SIG-M5 (cell line): ENCODE measurements around the gene DDX10.
"Not testable (repeated sequence)": the region's sequence is repeated elsewhere in the genome, so short reads cannot be mapped to it uniquely, and the experiment has no call there.

Experiments used
- DNase-seq: peaks from one replicate; lab custom pipeline; 2025; lab: John Stamatoyannopoulos, UW

The DDX10 gene

GRCh38 chr11:108664730-108665525, at the start of gene DDX10:
Gene DDX10, plus strand, starts transcription at chr11:108665069. Its CDS starts 85 bp downstream, at chr11:108665154.
- DNase-seq, result peak; percentile 76

DNA sequence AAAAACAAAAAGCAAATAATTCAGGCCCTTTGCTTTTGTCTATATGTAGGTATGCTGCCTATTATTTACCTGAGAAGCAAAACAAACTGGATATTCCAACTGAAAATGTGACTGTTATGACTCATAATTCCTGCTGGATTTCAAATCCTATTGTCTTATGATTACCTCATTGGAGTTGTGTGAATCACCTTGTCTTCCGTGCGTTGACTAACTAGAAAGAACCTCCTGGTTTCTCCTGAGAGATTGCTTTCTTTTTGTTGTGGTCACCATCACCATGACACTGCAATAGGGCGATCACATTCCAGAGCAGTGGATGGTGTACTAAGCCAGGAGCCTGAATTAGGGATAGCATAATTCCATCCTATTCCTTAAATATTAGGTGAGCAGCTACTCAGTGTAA, 48.3 kb upstream of the DDX10 start:
- no peak for DNase-seq

DNA sequence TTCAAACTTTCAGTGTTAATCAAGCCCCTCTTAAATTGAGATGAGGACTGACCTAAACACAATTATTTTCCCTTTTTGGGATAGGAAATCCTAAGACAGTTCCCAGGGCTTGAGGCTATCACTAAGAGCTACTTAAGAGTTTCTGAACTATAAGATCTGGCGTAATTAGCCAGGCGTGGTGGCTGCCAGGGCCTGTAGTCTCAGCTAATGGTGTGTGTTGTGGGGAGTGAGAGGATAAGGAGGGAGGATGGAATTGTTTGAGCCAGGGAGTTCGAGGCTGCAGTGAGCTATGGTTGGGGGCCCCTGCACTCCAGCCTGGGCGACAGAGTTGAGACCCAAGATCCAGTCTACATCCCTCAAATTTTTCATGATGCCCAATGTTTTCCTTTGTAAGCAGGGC, 47.8 kb upstream of the DDX10 start:
- no peak for DNase-seq

- DNase-seq, result no peak
Measured at GRCh38 chr11:108618529-108618928, 46.3 kb upstream of the DDX10 start.

DNA sequence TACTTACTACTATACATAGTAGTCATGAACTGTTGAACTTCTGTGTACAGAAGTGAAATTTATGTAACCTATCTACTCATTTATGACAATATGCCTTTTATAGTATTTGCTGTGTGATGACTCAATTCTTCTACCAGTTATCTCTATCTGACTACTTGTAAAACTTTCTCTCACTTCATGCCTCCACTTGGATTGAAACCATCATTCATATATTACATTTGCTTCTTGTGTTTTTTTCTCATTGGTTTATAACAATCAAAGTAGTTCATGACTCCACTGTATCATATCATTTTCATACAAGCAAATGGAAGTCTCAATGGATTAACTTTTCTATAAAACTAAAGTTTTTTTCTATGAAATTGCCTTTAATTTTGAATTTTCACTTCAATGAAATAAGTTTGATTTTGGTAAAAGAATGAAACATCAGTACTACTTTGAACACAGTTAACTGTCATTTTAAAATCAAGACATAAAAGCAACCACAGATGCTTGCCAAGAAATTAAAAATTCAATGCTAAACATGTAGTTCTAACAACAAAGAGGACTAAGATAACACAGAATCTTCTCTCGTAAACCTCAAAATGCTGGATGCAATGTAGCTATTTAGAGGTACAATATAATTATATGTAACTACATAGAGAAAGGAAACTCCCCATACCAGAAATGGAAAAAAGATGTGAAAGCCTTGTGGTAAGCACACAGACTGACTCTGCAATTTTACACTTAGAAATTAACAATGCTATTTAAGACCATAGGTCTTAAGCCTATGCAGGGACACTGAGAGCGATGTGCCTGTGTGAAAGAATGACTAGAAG, 43.7 kb upstream of the DDX10 start:
- no peak for DNase-seq

- DNase-seq, result no peak
Measured at GRCh38 chr11:108622341-108622740, 42.5 kb upstream of the DDX10 start.

GRCh38 chr11:108624196-108624925, 40.5 kb upstream of the DDX10 start:
- DNase-seq, result no peak

DNA sequence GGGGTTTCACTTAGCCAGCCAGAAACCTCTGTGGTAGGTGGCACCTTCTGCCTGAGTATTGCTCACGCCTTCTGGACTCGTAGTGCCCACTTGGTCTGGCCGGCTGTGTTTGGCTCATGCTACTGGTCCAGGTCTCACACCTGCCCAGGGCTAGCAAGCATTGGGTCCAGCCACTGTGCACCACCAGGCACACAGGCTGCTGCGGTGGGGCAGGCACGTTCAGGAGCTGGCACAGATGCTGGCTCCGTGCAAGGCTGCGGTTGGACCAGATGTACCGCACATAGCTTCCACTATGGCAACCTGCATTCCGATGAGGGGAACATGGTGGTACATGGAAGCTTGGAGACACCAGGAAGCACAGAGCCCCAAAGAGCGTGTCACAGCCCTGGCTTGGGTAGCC, 36.5 kb upstream of the DDX10 start:
- DNase-seq, result no peak

- no peak for DNase-seq
Measured at GRCh38 chr11:108628812-108629211, 36.1 kb upstream of the DDX10 start.

GRCh38 chr11:108629274-108629673, 35.6 kb upstream of the DDX10 start:
- no peak for DNase-seq

- no peak for DNase-seq
Measured at GRCh38 chr11:108632041-108632704, 32.7 kb upstream of the DDX10 start.

- DNase-seq, result no peak
Measured at GRCh38 chr11:108635106-108635505, 29.8 kb upstream of the DDX10 start.

DNA sequence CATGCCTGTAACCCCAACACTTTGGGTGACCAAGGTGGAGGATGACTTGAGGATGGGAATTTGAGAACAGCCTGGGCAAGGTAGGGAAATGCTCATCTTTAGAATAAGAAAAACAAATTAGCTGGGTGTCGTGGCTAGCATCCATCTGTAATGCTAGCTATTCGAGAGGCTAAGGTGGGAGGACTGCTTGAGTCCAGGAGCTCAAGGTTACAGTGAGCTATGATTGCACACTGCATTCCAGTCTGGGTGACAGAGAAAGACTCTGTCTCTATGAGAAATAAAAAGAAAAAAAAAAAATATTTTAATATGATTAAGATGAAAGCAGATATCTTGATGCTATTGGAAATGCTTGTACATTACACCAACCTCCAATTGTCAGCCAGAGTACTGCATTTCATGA, 28.6 kb upstream of the DDX10 start:
- no peak for DNase-seq

DNA sequence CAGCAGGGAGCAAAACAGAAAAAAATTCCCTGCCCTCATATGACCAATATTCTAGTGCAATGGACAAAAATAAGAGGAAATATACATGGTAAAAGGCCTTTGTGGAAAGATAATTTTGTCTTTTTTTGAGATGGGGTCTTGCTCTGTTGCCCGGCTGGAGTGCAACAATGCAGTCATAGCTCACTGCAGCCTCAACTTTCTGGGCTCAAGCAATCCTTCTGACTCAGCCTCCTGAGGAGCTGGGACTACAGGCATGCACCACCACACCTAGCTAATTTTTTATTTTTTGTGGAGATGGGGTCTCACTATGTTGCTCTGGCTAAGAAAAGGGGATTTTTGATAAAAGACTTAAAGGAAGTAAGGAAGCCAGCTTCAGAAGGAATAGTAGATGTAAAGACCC, 25.7 kb upstream of the DDX10 start:
- no peak for DNase-seq

- not testable (repeated sequence) for DNase-seq
Measured at GRCh38 chr11:108641752-108642151, 23.1 kb upstream of the DDX10 start.

GRCh38 chr11:108643974-108644373, 20.9 kb upstream of the DDX10 start:
- no peak for DNase-seq

- no peak for DNase-seq
Measured at GRCh38 chr11:108645970-108646369, 18.9 kb upstream of the DDX10 start.

DNA sequence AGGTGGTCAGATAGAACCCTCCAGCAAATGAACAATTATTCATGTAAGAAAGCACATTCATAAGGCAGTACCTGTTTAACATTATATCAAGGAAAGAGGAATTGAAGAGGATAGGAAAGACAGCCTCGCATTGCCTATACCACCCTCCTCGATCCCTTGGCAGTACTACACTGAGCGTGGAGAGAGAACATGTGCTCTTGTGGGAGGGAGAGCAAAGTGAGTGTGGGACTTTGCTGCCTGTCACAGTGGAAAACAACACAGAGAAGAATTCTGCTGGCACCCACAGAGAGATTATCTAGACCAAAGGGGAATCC, 17.5 kb upstream of the DDX10 start:
- DNase-seq, result no peak

GRCh38 chr11:108647701-108648527, 17.0 kb upstream of the DDX10 start:
- no peak for DNase-seq

GRCh38 chr11:108648528-108648885, 16.4 kb upstream of the DDX10 start:
- DNase-seq, result no peak

GRCh38 chr11:108654100-108654499, 10.8 kb upstream of the DDX10 start:
- not testable (repeated sequence) for DNase-seq
